Chondrocyte (in vitro differentiated cells): ENCODE measurements around the gene CLEC2L. TPM values are rescaled to one million over a fixed set of nuclear protein-coding genes. Genes with fewer than 3 reads are reported as not detected.

Experiments
- DNase-seq: peaks from one replicate; pipeline ENCODE4 v3.0.0; 2021; ENCODE audit warnings: mixed read lengths, low spot score
- H3K27ac Mint-ChIP-seq: one replicate; pipeline ENCODE4 v1.8.0; 2021; ENCODE audit warnings: mild to moderate bottlenecking, moderate library complexity, mixed read lengths; ENCODE audit not compliant: unreplicated experiment
- H3K27me3 Mint-ChIP-seq: 2 replicates; pipeline ENCODE4 v1.8.0; 2021; ENCODE audit warnings: low read depth, mixed read lengths
- H3K36me3 Mint-ChIP-seq: 2 replicates; pipeline ENCODE4 v1.8.0; 2021; ENCODE audit warnings: low read depth, mixed read lengths
- H3K4me1 Mint-ChIP-seq: 2 replicates; pipeline ENCODE4 v1.8.0; 2021; ENCODE audit warnings: low read depth, mild to moderate bottlenecking, mixed read lengths
- H3K4me3 Mint-ChIP-seq: one replicate; pipeline ENCODE4 v1.8.0; 2021; ENCODE audit warnings: mild to moderate bottlenecking, moderate library complexity, mixed read lengths; ENCODE audit not compliant: unreplicated experiment
- H3K9me3 Mint-ChIP-seq: 2 replicates; pipeline ENCODE4 v1.8.0; 2021; ENCODE audit warnings: low read depth, mixed read lengths
- CTCF ChIP-seq: fragments of 200-600 bp; sonication (generic); IDR thresholded peaks from 2 replicates; pipeline ENCODE4 v1.5.0; 2021; ENCODE audit warnings: antibody characterized with exemption, mild to moderate bottlenecking, moderate library complexity
- total RNA-seq: library from RNA; stranded (reverse); gene quantifications from 3 replicates; pipeline ENCODE4 v1.2.1, GENCODE V29; 2021

CLEC2L gene
- total RNA-seq, 1 donor from 2014 or later = not detected

GRCh38 chr7:139482122-139482521 lies 41.4 kb upstream of the CLEC2L start:
- no peak for DNase-seq
- H3K4me3 Mint-ChIP-seq = no peak overlapping the region
- peaks cover 3% of the 10 kb centered on the region for H3K9me3 Mint-ChIP-seq
- no peak for TF ChIP-seq CTCF
- H3K4me1 Mint-ChIP-seq = peaks cover 3% of the 10 kb centered on the region
- H3K27me3 Mint-ChIP-seq = peaks cover 21% of the 10 kb centered on the region
- no peak overlapping the region for H3K27ac Mint-ChIP-seq
- no peaks in the 10 kb centered on the region for H3K36me3 Mint-ChIP-seq

GRCh38 chr7:139482662-139483466 lies 40.6 kb upstream of the CLEC2L start:
- Mint-ChIP-seq H3K9me3 (no peaks in the 10 kb centered on the region), H3K36me3 (no peaks in the 10 kb centered on the region), H3K27ac (no peak overlapping the region), H3K27me3 (peaks cover 21% of the 10 kb centered on the region), H3K4me3 (peak overlapping the region; percentile 54), H3K4me1 (peaks cover 3% of the 10 kb centered on the region)
- no peak for DNase-seq
- no peak for TF ChIP-seq CTCF

- DNase-seq = no peak
- H3K27me3 Mint-ChIP-seq = peaks cover 5% of the 10 kb centered on the region
- H3K4me3 Mint-ChIP-seq = no peak overlapping the region
- H3K9me3 Mint-ChIP-seq = peaks cover 4% of the 10 kb centered on the region
- no peak for TF ChIP-seq CTCF
- peaks cover 17% of the 10 kb centered on the region for H3K4me1 Mint-ChIP-seq
- H3K36me3 Mint-ChIP-seq = no peaks in the 10 kb centered on the region
- H3K27ac Mint-ChIP-seq = no peak overlapping the region
Measured at GRCh38 chr7:139487366-139488080, 36.0 kb upstream of the CLEC2L start.

GRCh38 chr7:139488810-139489209 lies 34.7 kb upstream of the CLEC2L start:
- no peak overlapping the region for H3K27ac Mint-ChIP-seq
- TF ChIP-seq CTCF = no peak
- no peak for DNase-seq

GRCh38 chr7:139490130-139490529 lies 33.4 kb upstream of the CLEC2L start:
- H3K9me3 Mint-ChIP-seq = peaks cover 9% of the 10 kb centered on the region
- peaks cover 2% of the 10 kb centered on the region for H3K27me3 Mint-ChIP-seq
- peaks cover 2% of the 10 kb centered on the region for H3K36me3 Mint-ChIP-seq
- peaks cover 21% of the 10 kb centered on the region for H3K4me1 Mint-ChIP-seq
- no peak for TF ChIP-seq CTCF
- no peak overlapping the region for H3K27ac Mint-ChIP-seq
- no peak overlapping the region for H3K4me3 Mint-ChIP-seq
- DNase-seq = no peak

More at GRCh38 chr7:139488810-139489209, 34.7 kb upstream of the CLEC2L start:
- Mint-ChIP-seq H3K36me3 (peaks cover 2% of the 10 kb centered on the region), H3K9me3 (peaks cover 9% of the 10 kb centered on the region), H3K27me3 (peaks cover 4% of the 10 kb centered on the region), H3K4me1 (peaks cover 16% of the 10 kb centered on the region), H3K4me3 (no peak overlapping the region)
